Activated T-cell treated with anti-CD3 and anti-CD28 coated beads, Interleukin-2, amount 50 U/mL, for 72 hours (primary cell): ENCODE measurements around the gene ITGB3. TPM values are rescaled to one million over a fixed set of nuclear protein-coding genes. Genes with fewer than 3 reads are reported as not detected.

Experiments
- ATAC-seq, 2 donors: fragments of 150-1000 bp; cut with Tn5 transposase; replicated peaks in 1 of 2; 2 replicates each; pipeline ENCODE4 v1.10.0; 2021; ENCODE audit warnings: moderate library complexity in 2 of 2, mild to moderate bottlenecking in 1 of 2
- DNase-seq, 2 donors: peaks; one replicate each; pipeline ENCODE4 v3.0.0; 2021 to 2022; ENCODE audit warnings: mixed read lengths in 1 of 2
- H3K27ac Mint-ChIP-seq: one replicate; pipeline ENCODE4 v1.8.0; 2022; ENCODE audit warnings: mild to moderate bottlenecking, moderate library complexity, mixed read lengths
- H3K27me3 Mint-ChIP-seq: one replicate; pipeline ENCODE4 v1.8.0; 2022; ENCODE audit warnings: low read depth, mixed read lengths
- H3K36me3 Mint-ChIP-seq, 2 donors: one replicate each; pipeline ENCODE4 v1.8.0; 2022; ENCODE audit warnings: mixed read lengths in 2 of 2, mild to moderate bottlenecking in 1 of 2; ENCODE audit not compliant: insufficient read depth in 2 of 2
- H3K4me1 Mint-ChIP-seq: one replicate; pipeline ENCODE4 v1.8.0; 2022; ENCODE audit warnings: low read depth, mixed read lengths
- H3K4me3 Mint-ChIP-seq, 2 donors: one replicate each; pipeline ENCODE4 v1.8.0; 2022; ENCODE audit warnings: mild to moderate bottlenecking in 2 of 2, mixed read lengths in 2 of 2, moderate library complexity in 2 of 2
- H3K9me3 Mint-ChIP-seq, 2 donors: one replicate each; pipeline ENCODE4 v1.8.0; 2022; ENCODE audit warnings: mixed read lengths in 2 of 2
- total RNA-seq, 2 donors: library from RNA; stranded (reverse); gene quantifications; one replicate each; pipeline ENCODE4 v1.2.3, GENCODE V29; 2022

ITGB3 gene
- total RNA-seq, 2 donors from 2014 or later = not detected

DNA sequence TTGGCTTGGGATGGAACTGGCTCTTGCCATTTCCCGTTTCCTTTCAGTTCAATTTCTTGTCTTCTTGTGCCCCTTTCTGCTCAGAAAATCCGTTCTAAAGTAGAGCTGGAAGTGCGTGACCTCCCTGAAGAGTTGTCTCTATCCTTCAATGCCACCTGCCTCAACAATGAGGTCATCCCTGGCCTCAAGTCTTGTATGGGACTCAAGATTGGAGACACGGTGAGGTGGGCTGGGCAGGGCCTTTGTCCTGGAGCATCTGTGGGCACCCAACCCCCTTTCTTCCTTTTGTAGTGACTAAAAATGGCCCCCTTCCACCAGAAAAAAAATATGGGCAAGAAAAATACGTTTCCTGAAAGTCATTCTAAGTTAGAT is 37.2 kb downstream of the ITGB3 start:
- DNase-seq (no peak), ATAC-seq (no peak)
- Mint-ChIP-seq H3K4me3 (no peak overlapping the region), H3K36me3 (no peaks in the 10 kb centered on the region), H3K27ac (no peak overlapping the region), H3K27me3 (peaks cover 16% of the 10 kb centered on the region), H3K9me3 (no peaks in the 10 kb centered on the region), H3K4me1 (peaks cover 5% of the 10 kb centered on the region)

GRCh38 chr17:47291242-47291873 is 37.7 kb downstream of the ITGB3 start:
- peaks cover 11% of the 10 kb centered on the region for H3K27me3 Mint-ChIP-seq
- H3K27ac Mint-ChIP-seq = no peak overlapping the region
- peaks cover under 1% of the 10 kb centered on the region for H3K4me1 Mint-ChIP-seq
- no peaks in the 10 kb centered on the region for H3K36me3 Mint-ChIP-seq
- DNase-seq (no peak), ATAC-seq (no peak)
- no peaks in the 10 kb centered on the region for H3K9me3 Mint-ChIP-seq
- no peak overlapping the region for H3K4me3 Mint-ChIP-seq

DNA sequence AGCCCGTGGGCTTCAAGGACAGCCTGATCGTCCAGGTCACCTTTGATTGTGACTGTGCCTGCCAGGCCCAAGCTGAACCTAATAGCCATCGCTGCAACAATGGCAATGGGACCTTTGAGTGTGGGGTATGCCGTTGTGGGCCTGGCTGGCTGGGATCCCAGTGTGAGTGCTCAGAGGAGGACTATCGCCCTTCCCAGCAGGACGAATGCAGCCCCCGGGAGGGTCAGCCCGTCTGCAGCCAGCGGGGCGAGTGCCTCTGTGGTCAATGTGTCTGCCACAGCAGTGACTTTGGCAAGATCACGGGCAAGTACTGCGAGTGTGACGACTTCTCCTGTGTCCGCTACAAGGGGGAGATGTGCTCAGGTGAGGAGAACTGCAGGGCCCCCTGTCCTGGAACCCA is 38.6 kb downstream of the ITGB3 start:
- H3K27me3 Mint-ChIP-seq = peaks cover 11% of the 10 kb centered on the region
- no peaks in the 10 kb centered on the region for H3K9me3 Mint-ChIP-seq
- no peak overlapping the region for H3K27ac Mint-ChIP-seq
- H3K36me3 Mint-ChIP-seq = no peaks in the 10 kb centered on the region
- H3K4me1 Mint-ChIP-seq = no peaks in the 10 kb centered on the region
- ATAC-seq (no peak), DNase-seq (no peak)
- H3K4me3 Mint-ChIP-seq = no peak overlapping the region

DNA sequence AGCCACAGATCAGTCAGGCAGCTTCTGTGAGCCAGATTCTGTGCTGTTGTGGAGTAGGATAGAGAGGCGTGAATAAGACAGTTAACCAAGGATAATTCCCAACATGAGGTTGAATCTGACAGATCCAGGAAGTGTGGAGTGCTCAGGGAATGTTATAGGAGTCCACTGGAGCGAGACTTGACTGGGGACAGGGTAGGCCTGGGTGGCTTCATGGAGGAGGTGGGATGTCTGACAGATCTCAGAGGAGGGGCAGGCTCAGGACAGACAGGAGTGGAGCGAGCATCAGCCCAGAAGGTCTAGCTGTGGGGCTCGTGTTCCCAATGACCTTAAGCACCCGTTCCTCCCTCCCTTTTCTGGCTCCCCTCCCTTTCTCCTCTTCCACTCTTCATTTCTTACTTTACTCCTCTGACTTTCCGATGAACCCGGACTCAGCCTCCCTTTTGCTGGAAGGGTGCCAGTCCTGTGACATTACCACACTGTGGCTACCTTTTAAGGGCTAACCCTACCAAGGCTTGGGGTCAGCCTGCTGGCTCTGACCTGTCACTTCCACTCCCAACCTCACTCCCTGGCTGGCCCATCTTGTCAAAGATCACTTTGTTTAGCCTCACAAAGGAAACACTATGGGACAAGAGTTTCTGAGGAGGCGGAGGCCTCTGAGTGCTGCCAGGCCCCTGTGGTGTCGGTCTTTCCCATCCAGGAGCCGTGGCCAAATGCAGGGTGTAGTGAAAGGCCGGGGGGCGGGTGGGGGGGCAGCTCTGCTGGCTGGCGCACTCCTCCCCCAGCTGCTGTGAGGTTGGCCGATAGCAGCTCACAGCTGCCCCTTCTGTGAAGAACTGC is 41.6 kb downstream of the ITGB3 start:
- DNase-seq (no peak), ATAC-seq (no peak)
- no peaks in the 10 kb centered on the region for H3K9me3 Mint-ChIP-seq
- H3K27me3 Mint-ChIP-seq = peaks cover 6% of the 10 kb centered on the region
- H3K27ac Mint-ChIP-seq = no peak overlapping the region
- H3K4me3 Mint-ChIP-seq = no peak overlapping the region
- H3K36me3 Mint-ChIP-seq = no peaks in the 10 kb centered on the region
- no peaks in the 10 kb centered on the region for H3K4me1 Mint-ChIP-seq

DNA sequence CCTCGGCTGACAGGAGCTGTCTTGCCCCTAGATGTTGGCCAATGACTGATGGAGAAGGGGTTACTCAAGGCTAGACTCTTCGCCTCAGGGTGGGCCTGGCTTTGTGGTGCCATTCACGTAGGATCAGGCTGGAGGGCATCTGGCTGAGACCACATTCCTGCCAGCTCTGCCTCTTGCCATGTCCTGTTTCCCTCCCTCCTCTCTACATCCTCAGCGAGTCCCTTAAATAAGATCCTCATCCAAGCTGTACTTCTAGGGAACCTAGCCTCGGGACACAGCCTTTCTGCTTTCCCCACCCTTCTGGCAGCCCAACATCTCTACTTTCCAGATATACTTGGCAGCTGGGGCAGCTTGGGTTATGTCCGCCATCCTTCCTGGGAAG is 42.2 kb downstream of the ITGB3 start:
- Mint-ChIP-seq H3K27ac (no peak overlapping the region), H3K4me1 (peaks cover 5% of the 10 kb centered on the region)
- ATAC-seq = no peak

DNA sequence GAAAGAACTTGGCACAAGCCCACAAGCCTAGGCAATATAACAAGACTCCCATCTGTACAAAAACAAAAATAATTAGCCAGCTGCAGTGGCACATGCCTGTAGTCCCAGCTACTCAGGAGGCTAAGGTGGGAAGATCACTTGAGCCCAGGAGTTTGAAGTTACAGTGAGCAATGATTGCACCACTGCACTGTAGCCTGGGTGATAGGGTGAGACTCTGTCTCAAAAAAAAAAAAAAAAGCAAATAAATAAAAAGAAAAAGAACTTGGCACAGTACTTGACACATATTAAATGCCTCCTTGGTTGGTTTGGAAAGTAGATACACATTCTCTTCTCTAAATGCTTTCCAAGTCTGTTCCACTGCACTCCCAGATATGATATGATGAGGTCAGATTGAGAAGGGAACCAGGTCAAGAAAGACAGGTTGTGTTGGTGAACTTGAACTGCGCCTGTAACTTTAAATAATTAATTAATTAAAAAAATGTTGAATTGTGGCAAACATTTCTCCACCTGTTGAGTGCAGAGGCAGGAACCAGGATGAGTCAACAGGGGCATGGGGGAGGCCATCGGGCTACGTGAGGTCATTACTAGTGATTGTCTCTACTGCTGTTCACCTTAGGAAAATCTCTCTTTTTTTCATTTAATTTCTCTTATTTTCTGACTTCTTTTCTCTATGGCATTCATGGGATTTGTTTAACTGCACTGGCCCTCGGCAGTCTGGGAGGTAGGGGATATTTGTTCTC is 44.2 kb downstream of the ITGB3 start:
- Mint-ChIP-seq H3K4me1 (peaks cover 10% of the 10 kb centered on the region), H3K4me3 (no peak overlapping the region), H3K36me3 (peaks cover 0 to 6% of the 10 kb centered on the region in 2 donors), H3K27me3 (no peaks in the 10 kb centered on the region), H3K9me3 (peaks cover 0 to 4% of the 10 kb centered on the region in 2 donors), H3K27ac (no peak overlapping the region)
- no peak for ATAC-seq
- no peak for DNase-seq

More for the DNA sequence above, 42.2 kb downstream of the ITGB3 start:
- no peak for DNase-seq
- Mint-ChIP-seq H3K27me3 (peaks cover 6% of the 10 kb centered on the region), H3K9me3 (no peaks in the 10 kb centered on the region), H3K36me3 (no peaks in the 10 kb centered on the region), H3K4me3 (no peak overlapping the region)

- no peak overlapping the region for H3K27ac Mint-ChIP-seq
- peaks cover 0 to 4% of the 10 kb centered on the region in 2 donors for H3K9me3 Mint-ChIP-seq
- ATAC-seq (no peak), DNase-seq (no peak)
- H3K27me3 Mint-ChIP-seq = no peaks in the 10 kb centered on the region
- peaks cover 10% of the 10 kb centered on the region for H3K4me1 Mint-ChIP-seq
- H3K36me3 Mint-ChIP-seq = peaks cover 0 to 6% of the 10 kb centered on the region in 2 donors
- H3K4me3 Mint-ChIP-seq = no peak overlapping the region
These were observed 45.1 kb downstream of the ITGB3 start for GRCh38 chr17:47298712-47299111.

DNA sequence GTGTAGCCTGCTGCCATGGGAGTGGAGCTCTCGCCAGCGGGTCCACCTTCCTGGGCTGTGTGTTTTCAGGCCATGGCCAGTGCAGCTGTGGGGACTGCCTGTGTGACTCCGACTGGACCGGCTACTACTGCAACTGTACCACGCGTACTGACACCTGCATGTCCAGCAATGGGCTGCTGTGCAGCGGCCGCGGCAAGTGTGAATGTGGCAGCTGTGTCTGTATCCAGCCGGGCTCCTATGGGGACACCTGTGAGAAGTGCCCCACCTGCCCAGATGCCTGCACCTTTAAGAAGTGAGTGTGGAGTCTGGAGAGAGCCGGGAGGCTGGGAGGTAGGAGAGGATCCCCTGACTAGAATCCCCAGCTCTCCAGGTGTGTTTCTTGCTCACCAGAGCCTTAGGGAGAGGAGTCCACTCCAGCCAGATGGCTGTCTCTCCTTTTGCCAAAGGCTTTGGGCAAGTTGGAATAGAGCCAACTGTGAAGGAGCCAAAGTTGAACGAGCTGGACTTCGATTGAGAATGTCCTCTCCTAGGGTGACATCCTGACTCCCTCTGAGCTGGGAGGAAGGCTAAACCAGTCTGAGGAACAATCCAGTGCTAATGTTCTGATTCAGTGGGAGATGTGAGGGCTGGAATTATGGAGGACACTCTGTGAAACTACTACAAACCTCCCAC is 45.7 kb downstream of the ITGB3 start:
- Mint-ChIP-seq H3K27me3 (no peaks in the 10 kb centered on the region), H3K4me3 (no peak overlapping the region), H3K36me3 (peaks cover 0 to 6% of the 10 kb centered on the region in 2 donors), H3K9me3 (peaks cover 0 to 4% of the 10 kb centered on the region in 2 donors), H3K27ac (no peak overlapping the region), H3K4me1 (peaks cover 10% of the 10 kb centered on the region)
- no peak for DNase-seq
- ATAC-seq = no peak

- peaks cover 19% of the 10 kb centered on the region for H3K4me1 Mint-ChIP-seq
- peaks cover 0 to 6% of the 10 kb centered on the region in 2 donors for H3K36me3 Mint-ChIP-seq
- ATAC-seq (no peak), DNase-seq (no peak)
- H3K9me3 Mint-ChIP-seq = peaks cover 0 to 4% of the 10 kb centered on the region in 2 donors
- no peak overlapping the region for H3K4me3 Mint-ChIP-seq
- H3K27ac Mint-ChIP-seq = no peak overlapping the region
- H3K27me3 Mint-ChIP-seq = no peaks in the 10 kb centered on the region
These were observed 47.1 kb downstream of the ITGB3 start for GRCh38 chr17:47300718-47301117.

DNA sequence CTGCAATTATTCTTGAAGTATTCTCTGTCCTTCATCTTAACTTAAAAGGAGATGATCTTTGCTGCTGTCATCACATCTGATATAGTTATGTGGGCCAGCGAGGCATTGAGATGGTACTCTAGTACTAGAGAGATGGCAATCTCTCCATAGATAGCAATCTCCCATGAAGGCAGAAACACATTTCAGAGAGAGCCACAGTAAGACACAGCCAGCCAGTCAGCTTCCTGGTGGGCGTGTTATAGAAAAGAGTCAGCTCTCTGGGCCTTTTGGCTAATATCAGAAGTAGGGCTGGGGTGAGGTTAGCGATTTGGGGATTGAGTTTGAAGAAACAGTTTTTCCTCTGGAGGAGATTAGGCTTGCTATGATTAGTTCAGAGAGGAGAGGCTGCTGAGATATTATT is 47.5 kb downstream of the ITGB3 start:
- Mint-ChIP-seq H3K4me1 (peaks cover 20% of the 10 kb centered on the region), H3K4me3 (peak overlapping the region in 1 of 2 donors; percentile 17), H3K36me3 (peaks cover 0 to 6% of the 10 kb centered on the region in 2 donors), H3K9me3 (peaks cover 0 to 4% of the 10 kb centered on the region in 2 donors), H3K27ac (peak overlapping the region; percentile 12), H3K27me3 (no peaks in the 10 kb centered on the region)
- peak; percentile 73 to 84 for ATAC-seq
- DNase-seq = peak; percentile 24 to 46

GRCh38 chr17:47301831-47302230 is 48.2 kb downstream of the ITGB3 start:
- DNase-seq (no peak), ATAC-seq (peak; percentile 56 to 61)
- Mint-ChIP-seq H3K27me3 (no peaks in the 10 kb centered on the region), H3K4me1 (peaks cover 20% of the 10 kb centered on the region), H3K27ac (peak overlapping the region; percentile 67), H3K36me3 (peaks cover 0 to 6% of the 10 kb centered on the region in 2 donors), H3K9me3 (peaks cover 0 to 4% of the 10 kb centered on the region in 2 donors), H3K4me3 (peak overlapping the region in 1 of 2 donors; percentile 8)

- H3K27ac Mint-ChIP-seq = no peak overlapping the region
- DNase-seq (no peak), ATAC-seq (no peak)
- peaks cover 20% of the 10 kb centered on the region for H3K4me1 Mint-ChIP-seq
- peaks cover 0 to 4% of the 10 kb centered on the region in 2 donors for H3K9me3 Mint-ChIP-seq
- H3K4me3 Mint-ChIP-seq = no peak overlapping the region
- no peaks in the 10 kb centered on the region for H3K27me3 Mint-ChIP-seq
- H3K36me3 Mint-ChIP-seq = peaks cover 0 to 6% of the 10 kb centered on the region in 2 donors
These were observed 50.6 kb downstream of the ITGB3 start for GRCh38 chr17:47304186-47304585.
